Measurements from ENCODE around the gene OR4X2. TPM values are rescaled to one million over a fixed set of nuclear protein-coding genes. Genes with fewer than 3 reads are reported as not detected.

OR4X2 gene
- total and polyA plus RNA-seq, 2 of the 4 experiments (the other 2 are of a cell fraction) = not detected

DNA sequence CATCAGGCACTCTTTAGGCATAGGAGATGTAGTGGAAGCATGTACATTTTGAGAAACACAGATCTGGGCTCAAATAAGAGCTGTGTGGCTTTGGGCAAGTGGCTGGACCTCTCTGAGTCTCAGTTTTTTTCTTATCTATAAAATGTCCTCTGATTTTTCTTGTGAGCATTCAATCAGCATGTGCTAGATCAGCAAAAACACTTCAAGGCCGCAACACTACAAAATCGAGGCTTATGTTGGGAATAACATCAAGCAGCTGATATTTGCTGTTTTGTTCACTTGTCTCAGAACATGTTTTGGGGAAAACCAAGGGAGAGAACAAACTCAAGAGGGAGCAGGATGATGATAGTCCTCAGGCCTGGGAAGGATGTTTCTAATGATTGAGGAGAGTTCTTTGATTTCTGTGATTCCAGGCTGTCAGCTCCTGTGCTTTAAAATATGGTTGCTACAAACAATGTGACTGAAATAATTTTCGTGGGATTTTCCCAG, 18.6 kb downstream of the OR4X2 start, which contains the start of gene OR4X1:
OR4X1 (plus strand) TSS at position 439 of the 489 bp plus-strand sequence; CDS start at position 439, 0 bp downstream.
- no peak within 1 kb of the TSS for H3K56ac ChIP-seq (ENCODE audit: extremely low read depth, insufficient read depth, low read length)
- no TSS peak for BruUV-seq (replicated peaks)
- dilution Hi-C loops (cut with HindIII; ENCODE audit: low sequenced_read_pairs, unreplicated experiment) (no loop called here), intact Hi-C loops (cut with micrococcal nuclease) (no loop called here), in situ Hi-C loops (cut with MboI; ENCODE audit: low sequenced_read_pairs) (no loop called here)
- no peak within 1 kb of the TSS for H4K8ac ChIP-seq (ENCODE audit: low read depth in 2 of 2, low read length in 2 of 2)
- H3K9ac ChIP-seq (ENCODE audit: low read depth, low read length) = no peak within 1 kb of the TSS
- H3K4me3 ChIP-seq (ENCODE audit: insufficient read depth, low read depth, low read length) = no peak within 1 kb of the TSS
- no peak within 1 kb of the TSS for H2AK9ac ChIP-seq (replicated peaks; ENCODE audit: low read depth, low read length, poor library complexity)
- no peak within 1 kb of the TSS for H3K4ac ChIP-seq (ENCODE audit: low read depth, low read length)
- H3K23ac ChIP-seq (ENCODE audit: low read depth, low read length) = no peak within 1 kb of the TSS
- no peak within 1 kb of the TSS for H3K14ac ChIP-seq (replicated peaks; ENCODE audit: low read depth, low read length)
- no peak within 1 kb of the TSS for H4K5ac ChIP-seq (ENCODE audit: low read depth, low read length)
- no peak within 1 kb of the TSS for H2AFZ ChIP-seq (replicated peaks; ENCODE audit: low read length, poor library complexity)
- H3K4me2 ChIP-seq (ENCODE audit: low read depth, low read length) = no peak within 1 kb of the TSS
- no peaks in the 10 kb centered on the region for H3K36me3 ChIP-seq (ENCODE audit: control insufficient read depth, insufficient read depth, low read length)
- ATAC-seq (ENCODE audit: low read depth) = no peak
- POLR2A ChIA-PET (ENCODE audit: unreplicated experiment) = no interaction called here
- H3K27ac ChIP-seq (ENCODE audit: insufficient read depth, low read length) = no peak within 1 kb of the TSS
- H2BK120ac ChIP-seq (ENCODE audit: low read depth, low read length) = no peak within 1 kb of the TSS
- DNase-seq = no peak
- H4K20me1 ChIP-seq (ENCODE audit: insufficient read depth, low read length) = no peaks in the 10 kb centered on the region
- CTCF ChIA-PET = no interaction called here
- no peaks in the 10 kb centered on the region for H3K9me3 ChIP-seq (ENCODE audit: control insufficient read depth, insufficient read depth, low read length)
- no peak within 1 kb of the TSS for H2BK20ac ChIP-seq (ENCODE audit: low read depth, low read length)
- no peaks in the 10 kb centered on the region for H3K79me1 ChIP-seq (ENCODE audit: low read depth in 1 of 2, low read length in 2 of 2)
- WGBS, 2 experiments (ENCODE audit: extremely low coverage in 2 of 2, insufficient read length in 1 of 2) = 17% methylated on average over 1 of the region's 3 CpGs; no CpG with 5 or more reads in 1 of the 2 experiments
- no peaks in the 10 kb centered on the region for H3K9me1 ChIP-seq (ENCODE audit: insufficient read depth, low read length)
- H3K18ac ChIP-seq (ENCODE audit: low read depth, low read length) = no peak within 1 kb of the TSS
- H2AK5ac ChIP-seq (ENCODE audit: low read depth, low read length) = no peak within 1 kb of the TSS
- no peaks in the 10 kb centered on the region for H3K4me1 ChIP-seq (ENCODE audit: control insufficient read depth, insufficient read depth, low read length)
- no peak within 1 kb of the TSS for H2BK5ac ChIP-seq (ENCODE audit: low read depth, low read length, poor library complexity, severe bottlenecking)
- no peak within 1 kb of the TSS for H2BK15ac ChIP-seq (ENCODE audit: low read depth, low read length)
- TF ChIP-seq MAFK (IDR thresholded peaks at IDR 0.05; ENCODE audit: low read depth, low read length) (peak; percentile 42), CHD1 (IDR thresholded peaks at IDR 0.05; ENCODE audit: low read depth, low read length) (no peak), BHLHE40 (IDR thresholded peaks at IDR 0.05; ENCODE audit: low read depth, low read length) (no peak), RAD21 (IDR thresholded peaks at IDR 0.05; ENCODE audit: low read length) (no peak)
- no peak within 1 kb of the TSS for H4K91ac ChIP-seq (ENCODE audit: insufficient read depth, low read depth, low read length)
- H3K27me3 ChIP-seq (ENCODE audit: control insufficient read depth, insufficient read depth, low read length) = no peaks in the 10 kb centered on the region

Data from IMR-90 (cell line).